Osteocyte (in vitro differentiated cells): ENCODE results near the gene KATNIP. TPM values are rescaled to one million over a fixed set of nuclear protein-coding genes. Genes with fewer than 3 reads are reported as not detected.

ENCODE experiments used
- DNase-seq: peaks from one replicate; pipeline ENCODE4 v3.0.0; 2021; ENCODE audit warnings: mixed read lengths; ENCODE audit not compliant: unreplicated experiment; ENCODE audit errors: extremely low spot score
- H3K27ac Mint-ChIP-seq: one replicate; pipeline ENCODE4 v1.8.0; 2021; ENCODE audit warnings: mild to moderate bottlenecking, mixed read lengths; ENCODE audit not compliant: unreplicated experiment
- H3K27me3 Mint-ChIP-seq: one replicate; pipeline ENCODE4 v1.8.0; 2021; ENCODE audit warnings: mixed read lengths; ENCODE audit not compliant: unreplicated experiment
- H3K36me3 Mint-ChIP-seq: one replicate; pipeline ENCODE4 v1.8.0; 2021; ENCODE audit warnings: mixed read lengths; ENCODE audit not compliant: unreplicated experiment
- H3K4me1 Mint-ChIP-seq: one replicate; pipeline ENCODE4 v1.8.0; 2021; ENCODE audit warnings: mixed read lengths; ENCODE audit not compliant: unreplicated experiment
- H3K4me3 Mint-ChIP-seq: one replicate; pipeline ENCODE4 v1.8.0; 2021; ENCODE audit warnings: mild to moderate bottlenecking, moderate library complexity, mixed read lengths; ENCODE audit not compliant: unreplicated experiment
- H3K9me3 Mint-ChIP-seq: one replicate; pipeline ENCODE4 v1.8.0; 2021; ENCODE audit warnings: mixed read lengths; ENCODE audit not compliant: unreplicated experiment
- total RNA-seq: library from RNA; stranded (reverse); gene quantifications from 2 replicates; pipeline ENCODE4 v1.2.1, GENCODE V29; 2021
- TF ChIP-seq, protein P1 (sequence below): fragments of 200-600 bp; sonication (generic); IDR thresholded peaks from 2 replicates; pipeline ENCODE4 v1.5.0; 2021; ENCODE audit warnings: antibody characterized with exemption, mild to moderate bottlenecking, moderate library complexity

Gene KATNIP
- total RNA-seq, 1 donor from 2014 or later: 30.0 TPM

DNA sequence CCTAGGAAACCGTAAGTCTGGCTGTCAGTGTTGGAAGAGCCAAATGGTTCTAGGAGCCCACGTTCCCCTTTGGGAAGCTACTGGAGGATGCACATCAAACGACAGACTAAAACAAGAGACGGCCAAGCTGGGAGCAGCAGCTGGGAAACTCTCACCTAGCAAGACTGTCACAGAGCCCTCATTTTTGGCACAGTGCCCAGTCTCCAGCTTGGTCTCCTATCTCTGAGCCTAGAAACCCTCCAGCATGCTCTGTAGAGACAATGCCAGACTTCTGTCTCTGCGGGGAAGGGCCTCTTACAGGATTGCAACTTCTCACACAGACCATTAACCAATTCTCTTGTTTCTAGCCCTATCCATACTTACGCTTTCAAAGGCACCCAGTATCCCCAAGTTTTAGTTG, 23.8 kb upstream of the KATNIP start:
- Mint-ChIP-seq H3K4me1 (peaks cover 22% of the 10 kb centered on the region), H3K27me3 (no peaks in the 10 kb centered on the region), H3K27ac (no peak overlapping the region), H3K9me3 (no peaks in the 10 kb centered on the region), H3K36me3 (peaks cover 69% of the 10 kb centered on the region), H3K4me3 (no peak overlapping the region)
- DNase-seq: no peak
- TF ChIP-seq, protein P1, sequence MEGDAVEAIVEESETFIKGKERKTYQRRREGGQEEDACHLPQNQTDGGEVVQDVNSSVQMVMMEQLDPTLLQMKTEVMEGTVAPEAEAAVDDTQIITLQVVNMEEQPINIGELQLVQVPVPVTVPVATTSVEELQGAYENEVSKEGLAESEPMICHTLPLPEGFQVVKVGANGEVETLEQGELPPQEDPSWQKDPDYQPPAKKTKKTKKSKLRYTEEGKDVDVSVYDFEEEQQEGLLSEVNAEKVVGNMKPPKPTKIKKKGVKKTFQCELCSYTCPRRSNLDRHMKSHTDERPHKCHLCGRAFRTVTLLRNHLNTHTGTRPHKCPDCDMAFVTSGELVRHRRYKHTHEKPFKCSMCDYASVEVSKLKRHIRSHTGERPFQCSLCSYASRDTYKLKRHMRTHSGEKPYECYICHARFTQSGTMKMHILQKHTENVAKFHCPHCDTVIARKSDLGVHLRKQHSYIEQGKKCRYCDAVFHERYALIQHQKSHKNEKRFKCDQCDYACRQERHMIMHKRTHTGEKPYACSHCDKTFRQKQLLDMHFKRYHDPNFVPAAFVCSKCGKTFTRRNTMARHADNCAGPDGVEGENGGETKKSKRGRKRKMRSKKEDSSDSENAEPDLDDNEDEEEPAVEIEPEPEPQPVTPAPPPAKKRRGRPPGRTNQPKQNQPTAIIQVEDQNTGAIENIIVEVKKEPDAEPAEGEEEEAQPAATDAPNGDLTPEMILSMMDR: no peak

DNA sequence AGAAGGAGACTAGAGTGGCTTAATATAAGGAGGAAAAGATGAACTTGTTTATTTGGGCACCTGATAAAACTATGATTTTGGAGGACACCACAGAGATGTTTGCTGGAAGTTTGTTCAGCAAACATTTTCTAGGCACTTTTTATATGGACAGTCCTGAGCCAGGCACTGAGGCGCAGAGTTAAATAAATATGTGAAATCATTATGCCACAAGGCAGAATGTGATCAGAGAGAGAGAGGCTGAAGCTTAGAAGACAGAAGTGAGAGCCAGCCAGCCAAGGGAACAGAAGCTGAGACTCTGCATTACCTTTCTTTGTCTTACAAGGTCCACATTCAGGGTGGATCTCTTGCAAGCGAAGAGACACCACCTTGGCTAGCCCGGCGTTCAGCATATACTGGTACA, 21.6 kb upstream of the KATNIP start:
- H3K4me1 Mint-ChIP-seq: peaks cover 24% of the 10 kb centered on the region
- TF ChIP-seq, protein P1: no peak
- H3K36me3 Mint-ChIP-seq: peaks cover 71% of the 10 kb centered on the region
- no peak for DNase-seq
- no peaks in the 10 kb centered on the region for H3K27me3 Mint-ChIP-seq
- H3K4me3 Mint-ChIP-seq: no peak overlapping the region
- H3K27ac Mint-ChIP-seq: no peak overlapping the region
- H3K9me3 Mint-ChIP-seq: no peaks in the 10 kb centered on the region

DNA sequence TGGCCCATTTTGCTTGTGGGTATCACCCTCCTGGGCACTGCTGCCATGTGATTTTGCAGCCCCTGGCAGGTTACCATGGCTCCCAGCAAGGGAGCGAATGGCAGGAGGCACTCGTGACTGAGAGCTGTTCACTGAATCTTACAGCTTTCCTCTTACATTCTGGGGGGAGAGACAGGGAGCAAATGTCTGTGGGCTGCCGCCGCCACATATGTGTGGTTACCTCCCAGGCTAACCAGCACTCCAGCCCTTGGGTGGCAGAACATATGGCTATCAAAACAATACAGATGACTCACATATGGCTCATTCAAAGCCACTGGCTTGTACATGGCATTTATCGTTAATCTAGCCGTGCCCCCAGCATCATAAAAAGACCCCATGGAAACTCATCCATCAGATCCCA, 20.0 kb upstream of the KATNIP start:
- peaks cover 24% of the 10 kb centered on the region for H3K4me1 Mint-ChIP-seq
- H3K4me3 Mint-ChIP-seq: no peak overlapping the region
- TF ChIP-seq, protein P1: no peak
- peak overlapping the region; percentile 76 for H3K27ac Mint-ChIP-seq
- DNase-seq: no peak
- H3K27me3 Mint-ChIP-seq: no peaks in the 10 kb centered on the region
- H3K36me3 Mint-ChIP-seq: peaks cover 78% of the 10 kb centered on the region
- H3K9me3 Mint-ChIP-seq: no peaks in the 10 kb centered on the region

DNA sequence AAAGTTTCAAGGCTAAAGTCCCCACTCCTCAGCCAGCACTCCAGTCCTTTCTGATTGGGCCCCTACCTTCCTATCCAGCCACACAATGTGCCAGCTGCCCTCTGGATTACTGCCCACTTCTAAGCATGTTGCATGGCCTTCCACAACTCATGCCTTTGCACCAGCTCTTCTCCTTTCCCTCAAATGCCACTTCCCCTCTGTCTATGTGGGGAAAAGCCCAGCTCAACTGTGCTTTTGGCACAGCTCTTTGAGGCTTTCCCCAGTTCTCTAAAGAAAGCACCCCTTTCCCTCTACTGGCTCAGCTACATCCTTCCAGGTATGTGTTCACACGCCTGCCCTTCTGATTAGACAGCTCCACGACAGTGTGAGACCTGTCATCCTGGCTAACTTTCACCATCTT, 18.8 kb upstream of the KATNIP start:
- TF ChIP-seq, protein P1: no peak
- peak overlapping the region; percentile 59 for H3K27ac Mint-ChIP-seq
- DNase-seq: no peak
- H3K4me1 Mint-ChIP-seq: peaks cover 24% of the 10 kb centered on the region
- peaks cover 75% of the 10 kb centered on the region for H3K36me3 Mint-ChIP-seq
- H3K27me3 Mint-ChIP-seq: no peaks in the 10 kb centered on the region
- H3K9me3 Mint-ChIP-seq: no peaks in the 10 kb centered on the region
- no peak overlapping the region for H3K4me3 Mint-ChIP-seq

DNA sequence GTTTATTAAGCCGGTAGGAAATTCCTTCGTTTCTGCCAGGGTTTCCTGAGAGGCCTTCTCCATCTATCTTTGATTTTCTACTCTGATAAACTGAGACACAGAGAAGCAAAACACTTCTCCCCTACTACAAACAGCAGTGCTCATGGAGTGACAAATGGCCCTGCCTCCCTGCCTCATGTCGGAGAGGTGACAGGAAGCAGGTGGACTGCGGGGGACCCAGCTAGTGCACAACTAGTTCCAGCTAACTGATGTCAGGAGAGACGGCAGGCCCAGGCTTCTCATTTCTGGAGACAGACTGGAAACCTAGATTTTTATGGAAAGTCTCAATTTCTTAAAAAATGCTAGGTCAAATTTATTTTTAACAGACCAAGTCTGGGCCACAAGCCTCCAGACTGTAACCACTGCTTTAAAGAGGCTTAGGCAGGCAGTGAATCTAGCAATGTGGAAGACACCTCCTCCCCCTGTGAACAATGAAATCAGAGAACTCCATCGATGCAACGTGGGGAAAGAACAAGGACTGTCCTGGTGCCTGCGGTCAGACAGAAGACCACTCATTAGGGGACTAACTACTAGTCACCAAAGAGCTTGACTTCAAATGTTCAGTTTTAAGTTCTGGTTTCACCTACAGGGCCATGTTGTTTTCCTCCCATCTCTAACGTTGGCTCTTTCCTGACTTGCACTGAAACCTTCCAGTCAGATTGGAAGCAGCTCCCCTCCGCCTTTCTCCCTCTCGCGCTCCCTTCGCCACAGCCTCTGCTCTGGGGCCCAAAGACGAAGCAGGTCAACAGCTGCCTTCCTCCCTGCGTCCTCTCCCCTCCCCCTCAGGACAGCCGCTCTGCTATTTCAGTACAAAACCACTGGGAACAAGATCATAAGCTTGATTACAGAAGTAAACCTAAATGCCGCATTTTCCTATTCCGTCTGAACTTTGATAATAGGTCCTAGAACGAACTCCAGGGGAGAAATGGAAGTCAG, 17.8 kb upstream of the KATNIP start:
- Mint-ChIP-seq H3K9me3 (no peaks in the 10 kb centered on the region), H3K27ac (no peak overlapping the region), H3K36me3 (peaks cover 75% of the 10 kb centered on the region)

More for the DNA sequence above, 17.8 kb upstream of the KATNIP start:
- TF ChIP-seq, protein P1: no peak
- peaks cover 24% of the 10 kb centered on the region for H3K4me1 Mint-ChIP-seq
- DNase-seq: no peak
- H3K27me3 Mint-ChIP-seq: no peaks in the 10 kb centered on the region
- H3K4me3 Mint-ChIP-seq: no peak overlapping the region
